Astrocyte (in vitro differentiated cells and primary cell): ENCODE measurements around the gene UNKL. TPM values are rescaled to one million over a fixed set of nuclear protein-coding genes. Genes with fewer than 3 reads are reported as not detected.

Experiments
- DNase-seq: peaks from one replicate; pipeline ENCODE4 v3.0.0-alpha.2; 2010; ENCODE audit warnings: low read depth
- FAIRE-seq: peaks from 2 replicates; lab custom pipeline; 2011; peaks lifted over from hg19 to GRCh38; lab: Jason Lieb, UNC
- H2AFZ ChIP-seq: 2 replicates; pipeline ENCODE4 v1.6.0; 2012; ENCODE audit warnings: low read depth, low read length, inconsistent platforms
- H3K27ac ChIP-seq: 2 replicates; pipeline ENCODE4 v1.5.1; 2011; ENCODE audit warnings: low read depth, low read length, inconsistent platforms
- H3K27me3 ChIP-seq: 2 replicates; pipeline ENCODE4 v1.6.0; 2011; ENCODE audit warnings: low read length, inconsistent platforms; ENCODE audit not compliant: insufficient read depth
- H3K36me3 ChIP-seq: 2 replicates; pipeline ENCODE4 v1.5.1; 2011; ENCODE audit warnings: low read length, inconsistent platforms; ENCODE audit not compliant: insufficient read depth
- H3K4me1 ChIP-seq: 2 replicates; pipeline ENCODE4 v1.5.1; 2011; ENCODE audit warnings: low read length, inconsistent platforms; ENCODE audit not compliant: insufficient read depth
- H3K4me2 ChIP-seq: 2 replicates; pipeline ENCODE4 v1.6.0; 2012; ENCODE audit warnings: low read length, inconsistent platforms
- H3K4me3 ChIP-seq: 2 replicates; pipeline ENCODE4 v1.5.1; 2011; ENCODE audit warnings: low read depth, mild to moderate bottlenecking, low read length, inconsistent platforms; ENCODE audit not compliant: insufficient read depth
- H3K79me2 ChIP-seq: 2 replicates; pipeline ENCODE4 v1.6.0; 2012; ENCODE audit warnings: mild to moderate bottlenecking, low read length, inconsistent platforms; ENCODE audit not compliant: insufficient read depth
- H3K9ac ChIP-seq: 2 replicates; pipeline ENCODE4 v1.6.0; 2012; ENCODE audit warnings: mild to moderate bottlenecking, low read length, inconsistent platforms
- H3K9me3 ChIP-seq: 2 replicates; pipeline ENCODE4 v1.5.1; 2012; ENCODE audit warnings: low read depth, mild to moderate bottlenecking, low read length, inconsistent platforms; ENCODE audit not compliant: insufficient read depth
- H4K20me1 ChIP-seq: 2 replicates; pipeline ENCODE4 v1.6.0; 2012; ENCODE audit warnings: low read length, inconsistent platforms; ENCODE audit not compliant: insufficient read depth
- H3K27ac Mint-ChIP-seq: one replicate; pipeline ENCODE4 v1.8.0; 2021; ENCODE audit warnings: mild to moderate bottlenecking, mixed read lengths; ENCODE audit not compliant: unreplicated experiment
- H3K27me3 Mint-ChIP-seq: one replicate; pipeline ENCODE4 v1.8.0; 2021; ENCODE audit warnings: low read depth, mixed read lengths; ENCODE audit not compliant: unreplicated experiment
- H3K36me3 Mint-ChIP-seq: one replicate; pipeline ENCODE4 v1.8.0; 2021; ENCODE audit warnings: low read depth, mixed read lengths; ENCODE audit not compliant: unreplicated experiment
- H3K4me1 Mint-ChIP-seq: one replicate; pipeline ENCODE4 v1.8.0; 2021; ENCODE audit warnings: low read depth, mixed read lengths; ENCODE audit not compliant: unreplicated experiment
- H3K4me3 Mint-ChIP-seq: one replicate; pipeline ENCODE4 v1.8.0; 2021; ENCODE audit warnings: mild to moderate bottlenecking, moderate library complexity, mixed read lengths; ENCODE audit not compliant: unreplicated experiment
- H3K9me3 Mint-ChIP-seq: one replicate; pipeline ENCODE4 v1.8.0; 2021; ENCODE audit warnings: mild to moderate bottlenecking, mixed read lengths; ENCODE audit not compliant: unreplicated experiment
- EZH2 ChIP-seq: IDR thresholded peaks from 2 replicates; pipeline ENCODE4 v1.6.1; 2012; ENCODE audit warnings: mild to moderate bottlenecking, low read length, inconsistent platforms; ENCODE audit not compliant: insufficient read depth
- total RNA-seq: library from RNA; stranded (reverse); gene quantifications from 2 replicates; pipeline ENCODE4 v1.2.1, GENCODE V29; 2021
- TF ChIP-seq, protein P1 (sequence below): IDR thresholded peaks from 2 replicates; pipeline ENCODE4 v1.5.1; 2011; ENCODE audit warnings: low read depth, mild to moderate bottlenecking, inconsistent platforms, low read length, moderate library complexity; ENCODE audit not compliant: insufficient read depth

Gene UNKL
- total RNA-seq, 1 donor from 2014 or later = 10.7 TPM

DNA sequence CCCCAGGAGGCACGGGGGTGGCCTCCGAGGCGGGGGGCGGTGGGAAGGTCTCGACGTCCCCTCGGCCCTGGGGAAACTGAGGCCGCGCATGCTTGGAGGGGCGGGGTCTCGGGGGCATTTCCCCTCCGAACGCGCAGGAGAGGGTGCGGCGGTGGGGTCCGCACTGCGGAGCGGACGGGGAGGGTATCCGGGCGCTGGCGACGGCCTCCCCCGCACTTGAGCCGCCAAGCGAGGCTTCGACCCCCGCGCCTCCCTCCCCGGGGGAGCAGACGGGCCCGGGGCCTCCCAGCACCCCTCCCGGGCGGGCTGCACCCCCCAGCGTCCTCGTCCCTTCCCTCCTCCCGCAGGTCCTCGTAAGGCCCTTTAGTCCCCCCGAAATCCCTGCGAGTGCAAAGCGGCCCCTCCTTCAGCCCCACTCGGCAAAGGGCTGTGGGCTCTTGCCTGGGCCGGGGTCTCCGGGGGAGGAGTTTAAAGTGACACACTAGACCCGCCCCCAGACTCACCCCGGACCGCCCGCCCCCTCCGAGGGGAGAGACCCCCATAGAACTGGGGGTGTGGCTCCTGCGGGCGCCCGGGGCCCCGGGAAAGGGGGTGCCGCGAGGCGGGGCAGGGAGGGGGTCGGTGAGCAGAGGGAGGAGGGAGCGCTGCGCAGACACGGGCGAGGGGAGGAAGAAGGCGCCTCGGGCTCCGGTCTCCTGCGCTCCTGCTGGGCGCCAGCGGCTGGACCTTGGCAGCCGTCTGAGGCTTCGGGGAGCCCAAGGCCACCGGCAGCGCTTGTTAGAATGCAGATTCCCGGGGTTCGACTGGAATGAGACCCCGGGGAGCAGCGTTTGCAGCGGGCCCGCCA lies 80.4 kb downstream of the UNKL start:
- Histone ChIP-seq H3K4me1 (peaks cover 11% of the 10 kb centered on the region), H3K36me3 (no peaks in the 10 kb centered on the region), H4K20me1 (peaks cover 7% of the 10 kb centered on the region), H3K4me3 (no peak overlapping the region), H3K4me2 (peak overlapping the region; percentile 39), H3K27ac (no peak overlapping the region), H3K9ac (no peak overlapping the region), H3K27me3 (peaks cover 48% of the 10 kb centered on the region), H3K79me2 (no peaks in the 10 kb centered on the region), H2AFZ (no peak overlapping the region), H3K9me3 (peaks cover 4% of the 10 kb centered on the region)
- Mint-ChIP-seq H3K9me3 (no peaks in the 10 kb centered on the region), H3K27me3 (peaks cover 33% of the 10 kb centered on the region), H3K27ac (no peak overlapping the region), H3K4me3 (no peak overlapping the region), H3K36me3 (no peaks in the 10 kb centered on the region), H3K4me1 (no peaks in the 10 kb centered on the region)
- TF ChIP-seq, protein P1, sequence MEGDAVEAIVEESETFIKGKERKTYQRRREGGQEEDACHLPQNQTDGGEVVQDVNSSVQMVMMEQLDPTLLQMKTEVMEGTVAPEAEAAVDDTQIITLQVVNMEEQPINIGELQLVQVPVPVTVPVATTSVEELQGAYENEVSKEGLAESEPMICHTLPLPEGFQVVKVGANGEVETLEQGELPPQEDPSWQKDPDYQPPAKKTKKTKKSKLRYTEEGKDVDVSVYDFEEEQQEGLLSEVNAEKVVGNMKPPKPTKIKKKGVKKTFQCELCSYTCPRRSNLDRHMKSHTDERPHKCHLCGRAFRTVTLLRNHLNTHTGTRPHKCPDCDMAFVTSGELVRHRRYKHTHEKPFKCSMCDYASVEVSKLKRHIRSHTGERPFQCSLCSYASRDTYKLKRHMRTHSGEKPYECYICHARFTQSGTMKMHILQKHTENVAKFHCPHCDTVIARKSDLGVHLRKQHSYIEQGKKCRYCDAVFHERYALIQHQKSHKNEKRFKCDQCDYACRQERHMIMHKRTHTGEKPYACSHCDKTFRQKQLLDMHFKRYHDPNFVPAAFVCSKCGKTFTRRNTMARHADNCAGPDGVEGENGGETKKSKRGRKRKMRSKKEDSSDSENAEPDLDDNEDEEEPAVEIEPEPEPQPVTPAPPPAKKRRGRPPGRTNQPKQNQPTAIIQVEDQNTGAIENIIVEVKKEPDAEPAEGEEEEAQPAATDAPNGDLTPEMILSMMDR = no peak
- peak; percentile 74 for TF ChIP-seq EZH2
- FAIRE-seq (no peak), DNase-seq (no peak)

DNA sequence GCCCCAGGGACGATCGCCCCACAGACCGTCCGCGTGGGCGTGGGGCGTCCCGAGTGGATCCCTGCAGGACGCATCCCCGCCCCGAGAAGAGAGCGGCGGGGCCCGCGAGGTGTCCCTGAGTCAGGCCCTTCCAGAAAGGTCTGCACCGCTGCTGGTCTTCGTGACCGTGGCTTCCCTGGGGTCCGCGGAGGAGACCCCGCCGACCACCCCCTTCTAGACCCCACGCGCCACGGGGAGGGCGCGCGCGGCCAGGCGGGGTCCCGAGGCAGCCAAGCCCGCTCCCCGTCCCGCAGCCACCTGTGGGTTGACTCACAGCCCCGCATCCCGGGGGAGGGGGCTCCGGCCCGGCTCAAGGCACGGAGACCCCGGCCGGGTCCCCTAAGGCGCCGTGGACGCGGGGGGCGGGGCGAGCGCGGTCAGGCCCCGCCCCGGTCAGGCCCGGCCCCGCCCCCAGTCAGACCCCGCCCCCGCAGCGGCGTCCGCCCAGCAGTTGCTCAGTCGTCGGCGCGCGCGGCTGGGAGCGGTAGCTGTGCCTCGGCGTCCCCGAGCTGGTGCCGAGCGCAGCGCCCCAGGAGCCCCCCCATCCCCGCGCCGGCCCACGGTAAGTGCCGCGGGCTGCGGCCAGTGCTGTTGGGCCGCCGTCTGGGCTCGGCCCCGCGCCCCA lies 81.2 kb downstream of the UNKL start, which contains the start of gene BAIAP3:
Gene BAIAP3 (plus strand): TSS at position 497 of the 664 bp plus-strand sequence. CDS start 4,905 bp downstream, outside the sequence.
- Mint-ChIP-seq H3K9me3 (no peaks in the 10 kb centered on the region), H3K36me3 (no peaks in the 10 kb centered on the region), H3K4me1 (no peaks in the 10 kb centered on the region), H3K4me3 (peak within 1 kb of the TSS; percentile 40), H3K27ac (no peak within 1 kb of the TSS), H3K27me3 (peaks cover 33% of the 10 kb centered on the region)
- H3K4me1 ChIP-seq = peaks cover 11% of the 10 kb centered on the region
- peaks cover 7% of the 10 kb centered on the region for H4K20me1 ChIP-seq
- no peak within 1 kb of the TSS for H2AFZ ChIP-seq
- H3K9me3 ChIP-seq = peaks cover 4% of the 10 kb centered on the region
- H3K36me3 ChIP-seq = no peaks in the 10 kb centered on the region
- no peak within 1 kb of the TSS for H3K9ac ChIP-seq
- H3K4me2 ChIP-seq = peak within 1 kb of the TSS; percentile 39
- H3K4me3 ChIP-seq = no peak within 1 kb of the TSS
- no peak for FAIRE-seq
- no peaks in the 10 kb centered on the region for H3K79me2 ChIP-seq
- no peak within 1 kb of the TSS for H3K27ac ChIP-seq
- TF ChIP-seq EZH2 = peak; percentile 83
- TF ChIP-seq, protein P1 = no peak
- H3K27me3 ChIP-seq = peaks cover 48% of the 10 kb centered on the region
- no peak for DNase-seq
